Measurements from ENCODE around the gene PSENEN.

DNA sequence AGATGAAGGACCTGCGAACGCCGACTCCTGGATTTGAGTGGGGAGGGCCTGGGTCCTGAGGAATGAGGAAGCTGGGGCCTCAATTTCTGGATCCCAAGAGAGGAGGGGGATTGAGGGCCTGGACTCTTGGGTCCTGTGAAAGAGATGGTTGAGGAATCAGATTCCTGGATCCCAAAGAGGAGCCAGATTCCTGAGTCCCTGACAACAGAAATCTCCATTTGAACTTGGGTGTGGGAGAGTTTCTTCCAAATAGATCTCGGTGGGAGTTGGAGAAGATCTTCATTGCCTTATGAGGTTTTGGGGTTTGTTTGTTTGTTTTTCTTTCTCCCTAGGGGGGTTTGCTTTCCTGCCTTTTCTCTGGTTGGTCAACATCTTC, 624 bp downstream of the PSENEN start:
- TF ChIP-seq, protein P1, sequence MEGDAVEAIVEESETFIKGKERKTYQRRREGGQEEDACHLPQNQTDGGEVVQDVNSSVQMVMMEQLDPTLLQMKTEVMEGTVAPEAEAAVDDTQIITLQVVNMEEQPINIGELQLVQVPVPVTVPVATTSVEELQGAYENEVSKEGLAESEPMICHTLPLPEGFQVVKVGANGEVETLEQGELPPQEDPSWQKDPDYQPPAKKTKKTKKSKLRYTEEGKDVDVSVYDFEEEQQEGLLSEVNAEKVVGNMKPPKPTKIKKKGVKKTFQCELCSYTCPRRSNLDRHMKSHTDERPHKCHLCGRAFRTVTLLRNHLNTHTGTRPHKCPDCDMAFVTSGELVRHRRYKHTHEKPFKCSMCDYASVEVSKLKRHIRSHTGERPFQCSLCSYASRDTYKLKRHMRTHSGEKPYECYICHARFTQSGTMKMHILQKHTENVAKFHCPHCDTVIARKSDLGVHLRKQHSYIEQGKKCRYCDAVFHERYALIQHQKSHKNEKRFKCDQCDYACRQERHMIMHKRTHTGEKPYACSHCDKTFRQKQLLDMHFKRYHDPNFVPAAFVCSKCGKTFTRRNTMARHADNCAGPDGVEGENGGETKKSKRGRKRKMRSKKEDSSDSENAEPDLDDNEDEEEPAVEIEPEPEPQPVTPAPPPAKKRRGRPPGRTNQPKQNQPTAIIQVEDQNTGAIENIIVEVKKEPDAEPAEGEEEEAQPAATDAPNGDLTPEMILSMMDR (IDR thresholded peaks at IDR 0.05; ENCODE audit: poor library complexity): no peak
- TF ChIP-seq EZH2phosphoT487 (IDR thresholded peaks at IDR 0.05; ENCODE audit: low read depth, severe bottlenecking, unreplicated experiment): no peak
